CD4-positive, alpha-beta T cell (primary cell): ENCODE data around the gene P2RX5. TPM values are rescaled to one million over a fixed set of nuclear protein-coding genes. Genes with fewer than 3 reads are reported as not detected.

Experiments used
- ATAC-seq: fragments of 200-7000 bp; cut with Tn5 transposase; one replicate; pipeline ENCODE4 v1.10.0; 2022; ENCODE audit warnings: mild to moderate bottlenecking; ENCODE audit not compliant: poor library complexity
- CTCF ChIA-PET: fragments of 350-600 bp; sonication (Branson Sonifier 250); formaldehyde crosslinking; loops from one replicate; lab custom pipeline; 2021; ENCODE audit warnings: antibody characterized with exemption, inconsistent platforms; lab: Charles Lee
- POLR2A ChIA-PET: fragments of 350-600 bp; sonication (Branson Sonifier 250); formaldehyde crosslinking; loops from one replicate; lab custom pipeline; 2021; ENCODE audit warnings: antibody characterized with exemption, inconsistent platforms; lab: Charles Lee
- DNase-seq, 14 experiments: peaks; one replicate each; pipeline ENCODE4 v3.0.0-alpha.2; 2013 to 2020; ENCODE audit warnings: mixed read lengths in 2 of 14
- H3K27ac ChIP-seq, 2 donors: one replicate each; pipeline versions ENCODE4 v1.5.1 to v1.7.0; 2013; ENCODE audit warnings: low read length in 2 of 2, low read depth in 1 of 2, mild to moderate bottlenecking in 1 of 2
- H3K27me3 ChIP-seq, 2 experiments: 1 replicate in 1 of 2; 2 replicates in 1 of 2; pipeline versions ENCODE4 v1.6.1 to v1.7.0; 2013; ENCODE audit warnings: low read length in 2 of 2, control low read depth in 1 of 2, mild to moderate bottlenecking in 1 of 2, moderate library complexity in 1 of 2; ENCODE audit not compliant: insufficient read depth in 2 of 2, control insufficient read depth in 1 of 2
- H3K36me3 ChIP-seq: one replicate; pipeline ENCODE4 v1.6.1; 2013; ENCODE audit warnings: low read length, control low read depth; ENCODE audit not compliant: insufficient read depth
- H3K4me1 ChIP-seq: one replicate; pipeline ENCODE4 v1.6.1; 2013; ENCODE audit warnings: low read length, control low read depth; ENCODE audit not compliant: insufficient read depth
- H3K4me3 ChIP-seq: one replicate; pipeline ENCODE4 v1.5.1; 2013; ENCODE audit warnings: mild to moderate bottlenecking, low read length, moderate library complexity
- H3K9me3 ChIP-seq, 2 experiments: 1 replicate in 1 of 2; 2 replicates in 1 of 2; pipeline versions ENCODE4 v1.6.1 to v1.7.0; 2013; ENCODE audit warnings: low read length in 2 of 2, mild to moderate bottlenecking in 2 of 2, control low read depth in 1 of 2, moderate library complexity in 1 of 2; ENCODE audit not compliant: control insufficient read depth in 1 of 2, insufficient read depth in 1 of 2
- H3K27ac Mint-ChIP-seq: one replicate; pipeline ENCODE4 v1.8.0; 2020; ENCODE audit warnings: mixed read lengths
- H3K27me3 Mint-ChIP-seq: one replicate; pipeline ENCODE4 v1.8.0; 2021; ENCODE audit warnings: mixed read lengths
- H3K36me3 Mint-ChIP-seq: one replicate; pipeline ENCODE4 v1.8.0; 2021; ENCODE audit warnings: low read depth, mixed read lengths
- H3K4me1 Mint-ChIP-seq: one replicate; pipeline ENCODE4 v1.8.0; 2021; ENCODE audit warnings: low read depth, mixed read lengths
- H3K4me3 Mint-ChIP-seq: one replicate; pipeline ENCODE4 v1.8.0; 2020; ENCODE audit warnings: mild to moderate bottlenecking, mixed read lengths
- H3K9me3 Mint-ChIP-seq: one replicate; pipeline ENCODE4 v1.8.0; 2020; ENCODE audit warnings: mixed read lengths
- intact Hi-C, 2 experiments: fragments of 100-400 bp; cut with DNase I in 1 of 2; cut with micrococcal nuclease in 1 of 2; formaldehyde crosslinking; loops; one replicate each; pipeline versions ENCODE4 v1.15.1 to v1.9.0; 2023 to 2025; cut with DNase I, micrococcal nuclease
- total RNA-seq, 174 experiments: library from RNA in 2 of 174; stranded (reverse) in 2 of 174; gene quantifications; one replicate each; pipeline ENCODE4 v1.2.3 and lab custom pipeline; 2021 to 2026
- TF ChIP-seq, protein P1 (sequence below): fragments of 200-600 bp; IDR thresholded peaks from one replicate; pipeline ENCODE4 v1.8.0; 2022; ENCODE audit warnings: antibody characterized with exemption, mild to moderate bottlenecking

The P2RX5 gene
- total RNA-seq, 2 experiments from 2014 or later, result 14.3 to 16.0 TPM

DNA sequence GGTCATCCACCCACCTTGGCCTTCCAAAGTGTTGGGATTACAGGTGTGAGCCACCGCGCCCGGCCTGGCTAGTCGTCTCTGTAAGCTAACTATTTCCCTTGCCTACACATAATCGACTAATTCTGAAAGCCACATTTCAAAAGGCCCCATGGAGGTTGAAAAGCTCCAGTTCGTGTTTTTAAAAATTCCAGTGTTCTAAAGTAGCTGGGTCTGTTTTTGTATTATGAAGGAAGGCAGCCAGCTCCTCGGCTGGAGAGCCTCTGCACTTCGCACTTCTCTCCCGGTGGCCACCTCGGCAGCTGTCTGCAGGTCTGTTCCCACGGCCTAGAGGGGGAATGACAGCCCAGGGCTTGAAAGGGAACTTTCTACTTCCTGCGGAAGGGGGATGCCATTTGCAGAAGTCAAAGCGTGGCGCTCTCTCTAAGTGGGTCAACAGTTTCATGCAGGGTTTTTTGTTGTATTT lies 44.7 kb upstream of the P2RX5 start:
- H3K27me3 Mint-ChIP-seq, result no peaks in the 10 kb centered on the region
- no peaks in the 10 kb centered on the region for H3K36me3 Mint-ChIP-seq
- Histone ChIP-seq H3K4me1 (peaks cover 43% of the 10 kb centered on the region), H3K27ac (peak overlapping the region in 1 of 2 donors; percentile 40), H3K9me3 (peaks cover 0 to 5% of the 10 kb centered on the region in 2 experiments), H3K36me3 (no peaks in the 10 kb centered on the region), H3K27me3 (no peaks in the 10 kb centered on the region), H3K4me3 (no peak overlapping the region)
- H3K4me3 Mint-ChIP-seq, result peak overlapping the region; percentile 76
- intact Hi-C loops, result no loop called here
- H3K27ac Mint-ChIP-seq, result peak overlapping the region; percentile 86
- DNase-seq, result peak in 8 of 14 experiments; percentile 19 to 88 (median 54)
- ChIA-PET CTCF (interaction anchor here (0.7 to 7.0 kb wide), 5 partner anchors 21 to 105 kb away, joined by 3 to 106 read pairs (median 4); partner anchors contain the start of gene NCBP3), POLR2A (interaction anchor here (1.0 to 1.5 kb wide), 5 partner anchors 11 to 106 kb away, joined by 4 to 6 read pairs (median 4); partner anchors contain the start of genes HASPIN and NCBP3)
- peaks cover 44% of the 10 kb centered on the region for H3K4me1 Mint-ChIP-seq
- TF ChIP-seq, protein P1, sequence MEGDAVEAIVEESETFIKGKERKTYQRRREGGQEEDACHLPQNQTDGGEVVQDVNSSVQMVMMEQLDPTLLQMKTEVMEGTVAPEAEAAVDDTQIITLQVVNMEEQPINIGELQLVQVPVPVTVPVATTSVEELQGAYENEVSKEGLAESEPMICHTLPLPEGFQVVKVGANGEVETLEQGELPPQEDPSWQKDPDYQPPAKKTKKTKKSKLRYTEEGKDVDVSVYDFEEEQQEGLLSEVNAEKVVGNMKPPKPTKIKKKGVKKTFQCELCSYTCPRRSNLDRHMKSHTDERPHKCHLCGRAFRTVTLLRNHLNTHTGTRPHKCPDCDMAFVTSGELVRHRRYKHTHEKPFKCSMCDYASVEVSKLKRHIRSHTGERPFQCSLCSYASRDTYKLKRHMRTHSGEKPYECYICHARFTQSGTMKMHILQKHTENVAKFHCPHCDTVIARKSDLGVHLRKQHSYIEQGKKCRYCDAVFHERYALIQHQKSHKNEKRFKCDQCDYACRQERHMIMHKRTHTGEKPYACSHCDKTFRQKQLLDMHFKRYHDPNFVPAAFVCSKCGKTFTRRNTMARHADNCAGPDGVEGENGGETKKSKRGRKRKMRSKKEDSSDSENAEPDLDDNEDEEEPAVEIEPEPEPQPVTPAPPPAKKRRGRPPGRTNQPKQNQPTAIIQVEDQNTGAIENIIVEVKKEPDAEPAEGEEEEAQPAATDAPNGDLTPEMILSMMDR, result no peak
- peak; percentile 27 for ATAC-seq
- no peaks in the 10 kb centered on the region for H3K9me3 Mint-ChIP-seq

DNA sequence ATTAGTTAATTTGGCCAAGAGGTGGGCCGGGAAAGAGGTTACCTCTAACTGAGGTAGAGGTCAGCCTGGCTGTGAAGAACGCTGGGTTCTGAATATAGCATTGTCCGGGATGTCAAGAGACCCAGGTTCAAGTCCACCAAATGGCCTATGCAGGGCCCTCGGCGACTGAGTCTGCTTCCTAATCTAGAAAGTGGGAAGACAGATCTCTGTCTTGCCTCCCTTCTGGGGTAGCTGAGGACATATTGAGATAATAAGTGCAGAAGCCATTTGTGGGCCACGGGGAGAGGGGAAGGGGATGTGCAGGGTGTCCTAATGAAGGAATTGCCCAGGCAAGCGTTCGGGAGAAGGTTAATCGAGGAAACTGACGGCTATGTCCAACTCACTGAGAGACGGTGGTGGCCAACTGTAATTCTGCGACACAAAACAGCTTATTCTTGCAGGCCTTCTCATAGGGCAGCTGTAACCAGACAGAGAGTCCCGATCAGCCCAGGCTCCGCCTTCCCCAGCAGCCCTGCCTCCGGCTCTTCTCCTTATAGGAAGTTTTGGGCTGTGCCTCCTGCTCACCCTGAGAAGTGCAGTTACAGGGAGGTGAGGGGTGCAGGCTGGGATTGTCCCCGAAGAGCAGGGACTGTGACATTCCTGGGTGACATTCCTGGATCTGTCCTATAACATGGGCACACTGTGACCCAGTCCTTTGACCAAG lies 43.6 kb upstream of the P2RX5 start:
- ChIA-PET POLR2A (interaction anchor here (0.8 to 2.3 kb wide), 8 partner anchors 12 to 824 kb away, joined by 3 to 17 read pairs (median 6); partner anchors contain the start of genes NCBP3 and P2RX5), CTCF (interaction anchor here (2.5 to 7.0 kb wide), 3 partner anchors 26 to 106 kb away, joined by 23 to 106 read pairs (median 52); partner anchors contain the start of gene NCBP3)
- Histone ChIP-seq H3K9me3 (peaks cover 0 to 5% of the 10 kb centered on the region in 2 experiments), H3K4me3 (no peak overlapping the region), H3K4me1 (peaks cover 43% of the 10 kb centered on the region), H3K27me3 (no peaks in the 10 kb centered on the region), H3K27ac (no peak overlapping the region), H3K36me3 (no peaks in the 10 kb centered on the region)
- ATAC-seq (no peak), DNase-seq (no peak)
- peak overlapping the region; percentile 69 for H3K27ac Mint-ChIP-seq
- intact Hi-C loops, result loop anchor here (5.0 to 10.0 kb wide), 5 partner anchors 45 to 268 kb away; partner anchors contain the start of gene NCBP3 (in 1 of the 2)
- H3K27me3 Mint-ChIP-seq, result no peaks in the 10 kb centered on the region
- H3K4me3 Mint-ChIP-seq, result no peak overlapping the region
- TF ChIP-seq, protein P1, result no peak
- H3K36me3 Mint-ChIP-seq, result no peaks in the 10 kb centered on the region
- peaks cover 44% of the 10 kb centered on the region for H3K4me1 Mint-ChIP-seq
- no peaks in the 10 kb centered on the region for H3K9me3 Mint-ChIP-seq

DNA sequence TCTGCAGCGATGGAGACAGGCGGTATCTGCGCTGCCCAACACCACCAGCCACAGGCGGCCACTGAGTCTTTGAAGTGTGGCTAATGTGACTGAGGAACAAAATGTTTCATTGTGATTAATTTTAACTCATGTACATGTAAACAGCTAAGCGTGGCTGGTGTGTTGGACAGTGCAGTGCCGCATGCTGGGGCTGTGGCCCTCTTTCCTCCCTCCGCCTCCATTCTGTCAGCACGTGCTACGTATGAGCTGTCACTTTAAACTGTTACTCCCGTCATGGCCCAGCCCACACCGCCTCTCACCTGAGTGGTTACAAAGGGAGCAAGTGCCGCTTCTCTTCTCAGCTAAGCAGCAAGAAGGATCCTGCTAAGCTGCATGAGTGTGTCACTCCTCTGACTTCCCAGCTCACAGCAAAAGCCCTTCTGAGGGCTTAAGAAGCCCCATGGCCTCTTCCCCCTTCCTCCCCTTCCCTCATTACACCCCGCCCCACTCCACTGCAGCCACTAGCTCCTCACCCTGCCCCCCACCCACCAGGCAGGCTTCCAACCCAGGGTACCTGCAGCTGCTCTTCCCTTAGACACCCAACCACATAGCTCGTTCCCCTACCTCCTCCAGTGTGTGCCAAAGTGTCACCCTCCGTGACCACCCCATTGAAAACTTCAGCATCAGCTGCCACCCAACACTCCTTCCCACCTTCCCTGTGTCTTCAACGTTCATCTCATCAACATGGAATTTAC lies 42.8 kb upstream of the P2RX5 start:
- Histone ChIP-seq H3K27ac (no peak overlapping the region), H3K36me3 (no peaks in the 10 kb centered on the region), H3K4me1 (peaks cover 43% of the 10 kb centered on the region), H3K4me3 (no peak overlapping the region), H3K27me3 (no peaks in the 10 kb centered on the region), H3K9me3 (peaks cover 0 to 5% of the 10 kb centered on the region in 2 experiments)
- no peaks in the 10 kb centered on the region for H3K27me3 Mint-ChIP-seq
- TF ChIP-seq, protein P1, result no peak
- DNase-seq (peak; percentile 43 to 80 (median 61)), ATAC-seq (peak; percentile 89)
- H3K9me3 Mint-ChIP-seq, result no peaks in the 10 kb centered on the region
- H3K4me3 Mint-ChIP-seq, result peak overlapping the region; percentile 27
- ChIA-PET CTCF (interaction anchor here (1.2 to 7.0 kb wide), 15 partner anchors 16 to 107 kb away, joined by 3 to 106 read pairs (median 8); partner anchors contain the start of genes CTNS, NCBP3 and P2RX5), POLR2A (interaction anchor here (0.6 to 2.3 kb wide), 13 partner anchors 12 to 825 kb away, joined by 3 to 17 read pairs (median 6); partner anchors contain the start of genes HASPIN, NCBP3 and P2RX5)
- H3K27ac Mint-ChIP-seq, result peak overlapping the region; percentile 54
- H3K36me3 Mint-ChIP-seq, result no peaks in the 10 kb centered on the region
- peaks cover 44% of the 10 kb centered on the region for H3K4me1 Mint-ChIP-seq
- intact Hi-C loops, result loop anchor here (1.0 to 10.0 kb wide), 6 partner anchors 46 to 269 kb away; partner anchors contain the start of gene NCBP3 (in 1 of the 2)
